ENCODE results near the gene SYNRG.

Gene SYNRG

DNA sequence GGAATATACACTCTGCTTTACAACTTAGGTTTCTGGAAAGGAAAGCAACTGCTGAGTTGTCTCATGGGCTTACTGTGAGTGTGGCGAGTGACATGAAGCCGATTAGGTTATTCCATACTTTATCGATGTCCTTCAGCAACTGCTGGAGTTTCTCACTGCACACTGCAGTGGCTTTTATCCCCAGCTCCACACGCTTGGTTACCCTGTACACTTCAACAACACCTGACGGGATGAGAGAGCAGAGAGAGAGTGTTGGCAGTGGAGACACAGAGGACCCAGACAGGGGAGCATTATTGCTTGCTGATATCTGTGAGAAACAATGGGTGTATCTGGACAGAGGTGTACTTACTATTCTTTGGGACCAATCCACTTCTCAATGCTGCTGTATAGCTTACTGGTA, 73.3 kb downstream of the SYNRG start:
- H3K4me3 ChIP-seq (ENCODE audit: low read length) = no peak overlapping the region
- no peaks in the 10 kb centered on the region for H3K27me3 ChIP-seq (ENCODE audit: control insufficient read depth, insufficient read depth, low read length)
- H3K4me2 ChIP-seq (ENCODE audit: low read length) = no peak overlapping the region
- peaks cover 57% of the 10 kb centered on the region for H3K36me3 ChIP-seq (ENCODE audit: insufficient read depth, low read length)
- no peak overlapping the region for H3K9ac ChIP-seq (ENCODE audit: low read depth, low read length)
- no peaks in the 10 kb centered on the region for H3K4me1 ChIP-seq (ENCODE audit: control insufficient read depth, insufficient read depth, low read length)
- no peaks in the 10 kb centered on the region for H3K9me3 ChIP-seq (replicated peaks; ENCODE audit: low read length)

DNA sequence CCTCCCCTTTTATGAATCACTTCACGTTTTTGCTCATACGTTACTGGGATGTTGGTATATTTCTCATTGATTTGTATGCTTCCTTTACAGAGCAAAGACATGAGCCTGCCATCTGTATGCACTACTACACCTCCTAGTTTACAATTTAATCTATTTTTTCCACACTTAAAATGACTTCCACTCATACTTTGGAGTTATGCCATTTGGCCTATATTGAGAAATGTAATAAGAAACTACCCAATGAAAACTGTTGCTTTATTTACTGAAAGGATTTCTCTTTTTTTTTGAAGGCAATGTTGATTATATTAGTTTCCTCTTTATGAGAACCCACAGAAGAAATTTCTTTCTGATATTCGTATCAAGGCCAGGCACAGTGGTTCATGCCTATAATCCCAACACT, 76.5 kb downstream of the SYNRG start:
- Histone ChIP-seq H3K4me3 (ENCODE audit: low read length) (no peak overlapping the region), H3K4me1 (ENCODE audit: control insufficient read depth, insufficient read depth, low read length) (no peaks in the 10 kb centered on the region), H3K9me3 (replicated peaks; ENCODE audit: low read length) (no peaks in the 10 kb centered on the region), H3K9ac (ENCODE audit: low read depth, low read length) (no peak overlapping the region), H3K36me3 (ENCODE audit: insufficient read depth, low read length) (peaks cover 52% of the 10 kb centered on the region), H3K4me2 (ENCODE audit: low read length) (no peak overlapping the region), H3K27me3 (ENCODE audit: control insufficient read depth, insufficient read depth, low read length) (no peaks in the 10 kb centered on the region)

DNA sequence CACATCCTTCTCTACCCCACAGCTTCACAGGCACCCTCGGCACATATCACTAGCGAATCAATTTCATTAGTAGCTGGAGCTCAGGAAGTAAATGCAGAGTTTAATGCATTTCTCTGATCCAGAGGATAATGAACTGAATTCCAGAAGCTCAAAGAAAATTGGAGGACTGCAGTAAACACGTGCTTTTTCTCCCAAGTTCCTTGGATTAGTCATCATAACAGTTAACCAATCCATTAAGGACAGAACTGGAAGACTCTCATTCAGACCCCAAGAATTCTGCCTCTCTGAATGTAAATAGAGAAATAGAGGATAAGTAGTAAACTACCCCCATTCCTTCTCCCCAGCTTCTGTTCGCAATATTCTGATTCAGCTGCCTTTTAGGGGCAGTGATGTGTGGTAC, 78.8 kb downstream of the SYNRG start:
- no peak overlapping the region for H3K4me3 ChIP-seq (ENCODE audit: low read length)
- no peaks in the 10 kb centered on the region for H3K27me3 ChIP-seq (ENCODE audit: control insufficient read depth, insufficient read depth, low read length)
- peaks cover 43% of the 10 kb centered on the region for H3K36me3 ChIP-seq (ENCODE audit: insufficient read depth, low read length)

DNA sequence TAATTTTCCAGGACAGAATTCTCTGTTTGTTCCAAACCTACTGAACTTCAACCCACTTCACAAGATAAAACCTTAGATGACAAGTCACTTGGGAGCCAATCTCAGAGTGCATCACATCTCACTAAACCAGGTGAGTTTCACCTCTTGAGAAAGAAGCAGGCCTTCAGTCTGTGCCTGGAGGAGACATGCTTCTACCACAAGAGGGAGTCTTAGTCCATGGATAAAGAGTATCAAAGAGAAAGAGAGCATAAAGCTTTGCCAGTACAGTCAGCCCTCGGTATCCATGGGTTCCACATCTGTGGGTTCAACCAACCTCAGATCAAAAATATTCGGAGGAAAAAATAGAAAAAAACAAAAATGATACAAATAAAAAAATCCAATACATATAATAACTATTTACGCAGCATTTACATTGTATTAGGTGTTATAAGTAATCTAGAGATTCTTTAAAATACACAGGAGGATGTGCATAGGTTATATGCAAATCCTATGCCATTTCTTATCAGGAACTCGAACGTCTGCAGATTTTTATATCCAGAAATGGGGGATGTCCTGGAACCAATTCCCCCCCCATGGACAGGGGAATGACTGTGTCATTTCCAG, 81.9 kb downstream of the SYNRG start:
- Histone ChIP-seq H3K27me3 (ENCODE audit: control insufficient read depth, insufficient read depth, low read length) (no peaks in the 10 kb centered on the region), H3K4me1 (ENCODE audit: control insufficient read depth, insufficient read depth, low read length) (no peaks in the 10 kb centered on the region), H3K4me3 (ENCODE audit: low read length) (no peak overlapping the region), H3K4me2 (ENCODE audit: low read length) (no peak overlapping the region), H3K9me3 (replicated peaks; ENCODE audit: low read length) (no peaks in the 10 kb centered on the region), H3K36me3 (ENCODE audit: insufficient read depth, low read length) (peaks cover 43% of the 10 kb centered on the region), H3K9ac (ENCODE audit: low read depth, low read length) (no peak overlapping the region)

More for the DNA sequence above, 78.8 kb downstream of the SYNRG start:
- Histone ChIP-seq H3K4me1 (ENCODE audit: control insufficient read depth, insufficient read depth, low read length) (no peaks in the 10 kb centered on the region), H3K9me3 (replicated peaks; ENCODE audit: low read length) (no peaks in the 10 kb centered on the region), H3K4me2 (ENCODE audit: low read length) (no peak overlapping the region), H3K9ac (ENCODE audit: low read depth, low read length) (no peak overlapping the region)

DNA sequence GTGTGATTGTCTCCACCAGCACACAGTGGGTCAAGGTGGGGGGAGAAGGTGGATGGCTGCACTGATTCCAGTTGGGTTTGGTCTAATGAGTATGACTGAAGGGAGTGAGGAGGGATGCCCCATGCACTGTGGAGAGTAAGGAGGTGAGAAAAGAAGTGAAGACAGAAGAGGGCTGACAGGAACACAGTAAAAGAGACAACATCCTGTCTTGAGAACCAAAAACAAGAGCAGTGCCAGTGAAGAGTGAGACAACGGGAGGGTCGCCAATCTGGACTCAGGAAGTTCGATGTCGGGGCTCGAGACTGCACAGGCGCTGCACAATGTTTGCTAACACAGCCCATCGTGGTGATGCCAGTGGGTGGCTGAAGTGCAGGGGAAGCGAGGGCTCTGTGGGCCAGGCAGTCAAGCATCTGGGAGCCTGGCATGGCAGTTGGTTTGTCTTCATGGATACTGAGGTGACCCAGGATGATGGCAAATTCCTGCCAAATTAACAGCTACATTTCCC, 85.5 kb downstream of the SYNRG start:
- H3K9me3 ChIP-seq (replicated peaks; ENCODE audit: low read length) = no peaks in the 10 kb centered on the region
- H3K27me3 ChIP-seq (ENCODE audit: control insufficient read depth, insufficient read depth, low read length) = no peaks in the 10 kb centered on the region
- H3K4me3 ChIP-seq (ENCODE audit: low read length) = no peak overlapping the region
- H3K9ac ChIP-seq (ENCODE audit: low read depth, low read length) = no peak overlapping the region
- H3K36me3 ChIP-seq (ENCODE audit: insufficient read depth, low read length) = peaks cover 40% of the 10 kb centered on the region
- H3K4me2 ChIP-seq (ENCODE audit: low read length) = no peak overlapping the region
- H3K4me1 ChIP-seq (ENCODE audit: control insufficient read depth, insufficient read depth, low read length) = no peaks in the 10 kb centered on the region

DNA sequence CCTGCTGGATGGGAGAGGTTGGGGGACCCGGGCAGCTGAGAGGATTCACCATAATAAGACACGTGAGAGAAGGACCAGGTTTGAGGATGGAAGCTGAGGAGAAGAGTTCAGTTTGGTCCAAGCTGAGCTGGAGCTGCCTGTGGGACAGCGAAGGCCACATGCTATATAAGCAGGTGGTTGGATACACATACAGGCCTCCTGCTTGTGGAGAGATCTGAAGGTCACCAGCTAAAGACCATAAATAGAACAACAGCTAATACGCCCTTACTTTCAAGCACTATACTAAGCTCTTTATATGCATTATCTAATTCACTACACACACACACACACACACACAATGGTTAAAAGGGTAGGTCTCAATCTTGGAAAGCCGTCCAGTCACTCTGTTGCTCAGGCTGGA, 87.4 kb downstream of the SYNRG start:
- Histone ChIP-seq H3K9ac (ENCODE audit: low read depth, low read length) (no peak overlapping the region), H3K9me3 (replicated peaks; ENCODE audit: low read length) (no peaks in the 10 kb centered on the region), H3K4me3 (ENCODE audit: low read length) (no peak overlapping the region), H3K4me1 (ENCODE audit: control insufficient read depth, insufficient read depth, low read length) (no peaks in the 10 kb centered on the region), H3K4me2 (ENCODE audit: low read length) (no peak overlapping the region), H3K27me3 (ENCODE audit: control insufficient read depth, insufficient read depth, low read length) (no peaks in the 10 kb centered on the region), H3K36me3 (ENCODE audit: insufficient read depth, low read length) (peaks cover 47% of the 10 kb centered on the region)

DNA sequence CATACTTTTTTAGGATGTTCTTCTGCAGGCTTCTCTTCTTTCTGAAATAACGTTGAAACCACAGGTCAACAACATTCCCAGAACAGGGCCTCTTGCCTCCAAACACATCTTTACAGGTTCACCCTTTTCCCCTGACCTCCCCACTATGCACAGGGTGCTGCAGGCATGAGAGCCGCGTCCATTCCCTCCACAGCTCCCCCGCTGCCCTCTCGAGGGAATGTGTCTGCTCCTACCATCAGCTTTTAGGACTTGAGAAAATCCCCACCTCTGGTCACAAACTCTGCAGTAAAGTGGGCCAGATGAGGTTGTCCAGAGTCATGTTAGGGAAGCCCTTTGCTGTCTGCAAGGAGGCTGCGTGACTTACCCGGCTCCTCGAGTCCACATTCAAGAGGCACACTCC, 89.0 kb downstream of the SYNRG start:
- Histone ChIP-seq H3K27me3 (ENCODE audit: control insufficient read depth, insufficient read depth, low read length) (no peaks in the 10 kb centered on the region), H3K9ac (ENCODE audit: low read depth, low read length) (no peak overlapping the region), H3K36me3 (ENCODE audit: insufficient read depth, low read length) (peaks cover 47% of the 10 kb centered on the region), H3K9me3 (replicated peaks; ENCODE audit: low read length) (no peaks in the 10 kb centered on the region), H3K4me1 (ENCODE audit: control insufficient read depth, insufficient read depth, low read length) (no peaks in the 10 kb centered on the region), H3K4me3 (ENCODE audit: low read length) (no peak overlapping the region), H3K4me2 (ENCODE audit: low read length) (no peak overlapping the region)

DNA sequence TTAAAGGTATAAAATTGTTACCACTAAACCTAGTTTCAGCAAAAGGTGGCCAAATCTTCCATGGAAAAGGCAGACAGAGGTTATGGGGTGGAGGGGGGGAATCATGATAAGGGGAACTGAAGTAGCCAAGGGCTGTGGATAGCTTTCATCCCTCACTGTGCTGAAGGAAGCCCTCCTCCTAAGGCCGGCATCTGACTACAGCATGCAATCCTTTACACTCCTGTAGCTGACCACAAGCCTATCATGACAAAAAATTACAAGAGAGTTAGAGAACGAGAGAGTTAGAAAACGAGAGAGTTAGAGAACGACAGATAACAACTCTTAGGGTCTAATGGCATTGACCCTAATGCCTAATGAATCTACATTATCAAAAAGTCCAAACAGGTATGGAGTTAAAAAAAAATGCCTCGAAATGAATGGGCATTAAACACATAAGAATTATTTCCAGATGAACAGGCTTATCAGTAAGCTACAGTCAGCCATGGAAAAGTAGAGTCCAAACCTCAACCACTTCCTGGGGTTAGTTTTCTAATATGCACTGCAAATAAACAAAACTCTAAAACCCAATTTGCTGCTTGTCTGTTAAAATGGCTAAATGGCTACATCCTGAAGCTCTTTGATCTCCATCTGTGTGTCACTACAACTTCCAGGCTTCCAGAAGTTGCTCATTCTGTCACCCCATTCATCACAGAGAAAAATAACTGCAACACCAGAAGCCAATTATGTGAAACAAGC, 89.8 kb downstream of the SYNRG start:
- H3K9ac ChIP-seq (ENCODE audit: low read depth, low read length) = no peak overlapping the region
- no peak overlapping the region for H3K4me2 ChIP-seq (ENCODE audit: low read length)
- no peaks in the 10 kb centered on the region for H3K4me1 ChIP-seq (ENCODE audit: control insufficient read depth, insufficient read depth, low read length)
- no peak overlapping the region for H3K4me3 ChIP-seq (ENCODE audit: low read length)
- H3K27me3 ChIP-seq (ENCODE audit: control insufficient read depth, insufficient read depth, low read length) = no peaks in the 10 kb centered on the region
- H3K9me3 ChIP-seq (replicated peaks; ENCODE audit: low read length) = no peaks in the 10 kb centered on the region
- H3K36me3 ChIP-seq (ENCODE audit: insufficient read depth, low read length) = peaks cover 47% of the 10 kb centered on the region

DNA sequence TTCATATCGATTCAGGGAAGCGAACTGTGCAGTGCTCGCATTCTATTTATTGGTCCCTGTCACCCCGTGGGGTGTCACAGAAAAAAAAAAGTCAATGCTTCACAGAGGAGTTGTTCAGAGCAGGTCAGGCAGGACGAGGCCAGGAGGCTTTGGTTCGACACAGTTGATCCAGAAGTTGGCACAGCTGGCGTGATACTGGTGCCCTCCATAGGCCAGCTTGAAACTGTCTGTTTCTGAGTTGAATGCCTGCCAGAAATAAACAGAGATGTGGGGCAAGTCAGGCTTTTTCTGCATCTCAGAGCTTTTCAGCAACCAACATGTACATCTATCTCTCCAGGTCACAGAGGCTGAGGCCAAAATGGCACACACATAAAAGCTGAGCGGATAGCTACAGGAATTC, 90.4 kb downstream of the SYNRG start:
- peaks cover 50% of the 10 kb centered on the region for H3K36me3 ChIP-seq (ENCODE audit: insufficient read depth, low read length)
- H3K4me2 ChIP-seq (ENCODE audit: low read length) = no peak overlapping the region
- H3K27me3 ChIP-seq (ENCODE audit: control insufficient read depth, insufficient read depth, low read length) = no peaks in the 10 kb centered on the region
- no peak overlapping the region for H3K4me3 ChIP-seq (ENCODE audit: low read length)
- H3K9ac ChIP-seq (ENCODE audit: low read depth, low read length) = no peak overlapping the region
- no peaks in the 10 kb centered on the region for H3K9me3 ChIP-seq (replicated peaks; ENCODE audit: low read length)
- no peaks in the 10 kb centered on the region for H3K4me1 ChIP-seq (ENCODE audit: control insufficient read depth, insufficient read depth, low read length)

DNA sequence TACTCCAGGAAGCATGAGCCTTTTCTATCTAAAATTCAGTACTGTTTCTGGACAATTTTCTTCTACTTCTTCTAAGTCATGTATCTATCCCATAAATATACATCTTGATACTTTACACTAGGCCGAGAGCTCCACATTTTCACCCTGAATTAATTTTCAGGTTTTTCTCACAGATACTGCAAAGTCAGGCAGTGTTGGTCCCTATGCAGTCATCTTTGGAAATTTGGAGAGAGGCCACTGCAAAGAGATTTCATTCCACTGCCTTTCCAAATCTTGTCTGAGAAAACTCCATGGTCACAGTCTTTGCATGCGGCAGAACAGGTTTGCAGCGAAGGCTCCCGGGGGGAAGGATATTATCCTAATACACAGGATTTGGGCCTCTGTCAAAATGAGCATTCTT, 91.3 kb downstream of the SYNRG start:
- Histone ChIP-seq H3K9me3 (replicated peaks; ENCODE audit: low read length) (no peaks in the 10 kb centered on the region), H3K9ac (ENCODE audit: low read depth, low read length) (no peak overlapping the region), H3K36me3 (ENCODE audit: insufficient read depth, low read length) (peaks cover 53% of the 10 kb centered on the region), H3K4me2 (ENCODE audit: low read length) (no peak overlapping the region), H3K4me1 (ENCODE audit: control insufficient read depth, insufficient read depth, low read length) (no peaks in the 10 kb centered on the region), H3K27me3 (ENCODE audit: control insufficient read depth, insufficient read depth, low read length) (no peaks in the 10 kb centered on the region), H3K4me3 (ENCODE audit: low read length) (no peak overlapping the region)

DNA sequence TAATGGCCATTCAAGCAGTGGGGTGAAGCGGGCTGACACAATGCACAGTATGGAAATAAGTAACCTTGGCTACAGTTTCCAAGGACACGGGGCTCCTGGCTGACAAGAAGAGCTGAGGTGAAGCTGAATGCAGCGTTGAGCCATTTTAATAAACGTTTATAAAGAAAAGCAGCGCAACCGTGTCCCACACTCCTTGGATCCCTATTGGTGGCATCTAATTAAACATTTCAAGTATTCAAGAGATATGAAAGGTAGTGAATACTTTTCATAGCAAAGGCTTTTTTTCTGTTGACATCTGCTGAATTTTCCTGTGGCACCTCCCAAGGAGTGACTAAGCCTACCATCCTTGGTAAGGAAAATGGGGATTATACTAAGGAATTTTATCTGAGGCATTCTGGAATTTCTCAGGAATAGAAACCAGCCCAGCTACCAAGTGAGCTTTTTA, 93.1 kb downstream of the SYNRG start:
- Histone ChIP-seq H3K4me3 (ENCODE audit: low read length) (no peak overlapping the region), H3K4me1 (ENCODE audit: control insufficient read depth, insufficient read depth, low read length) (no peaks in the 10 kb centered on the region), H3K36me3 (ENCODE audit: insufficient read depth, low read length) (peaks cover 63% of the 10 kb centered on the region), H3K9me3 (replicated peaks; ENCODE audit: low read length) (no peaks in the 10 kb centered on the region), H3K9ac (ENCODE audit: low read depth, low read length) (no peak overlapping the region), H3K4me2 (ENCODE audit: low read length) (no peak overlapping the region), H3K27me3 (ENCODE audit: control insufficient read depth, insufficient read depth, low read length) (no peaks in the 10 kb centered on the region)

DNA sequence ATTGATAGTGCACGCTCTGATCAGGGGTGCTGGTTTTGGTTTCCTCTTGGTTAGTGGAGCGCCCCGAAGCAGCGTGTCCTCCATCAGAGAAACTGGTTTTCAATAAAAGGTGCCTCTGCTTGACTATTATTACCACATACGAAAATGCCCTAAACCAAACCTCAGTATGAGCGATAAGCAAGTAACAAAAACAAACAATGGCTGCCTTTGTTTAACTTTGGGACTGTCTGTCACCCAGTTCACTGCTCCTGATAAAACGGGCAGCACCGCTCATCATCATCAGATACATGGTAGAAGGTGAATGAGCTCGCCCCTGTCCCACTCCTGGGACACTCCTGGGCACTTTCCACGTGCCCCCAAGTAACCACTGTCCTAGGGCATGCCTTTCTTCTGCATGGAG, 95.5 kb downstream of the SYNRG start:
- H3K9me3 ChIP-seq (replicated peaks; ENCODE audit: low read length) = no peaks in the 10 kb centered on the region
- no peaks in the 10 kb centered on the region for H3K27me3 ChIP-seq (ENCODE audit: control insufficient read depth, insufficient read depth, low read length)
- H3K9ac ChIP-seq (ENCODE audit: low read depth, low read length) = no peak overlapping the region
- H3K4me3 ChIP-seq (ENCODE audit: low read length) = no peak overlapping the region
- peaks cover 50% of the 10 kb centered on the region for H3K36me3 ChIP-seq (ENCODE audit: insufficient read depth, low read length)
- no peak overlapping the region for H3K4me2 ChIP-seq (ENCODE audit: low read length)
- no peaks in the 10 kb centered on the region for H3K4me1 ChIP-seq (ENCODE audit: control insufficient read depth, insufficient read depth, low read length)

Measured in skeletal muscle satellite cell (primary cell).